NB4 (cell line): Measurements from ENCODE around the gene ACAD11.

Experiments
- DNase-seq: peaks from one replicate; pipeline ENCODE4 v3.0.0; 2010; ENCODE audit warnings: low read depth
- H3K4me3 ChIP-seq: one replicate; pipeline ENCODE4 v1.5.1; 2011; ENCODE audit warnings: mild to moderate bottlenecking, low read depth, low read length, moderate library complexity
- CTCF ChIP-seq: IDR thresholded peaks from one replicate; pipeline ENCODE4 v1.5.1; 2012; ENCODE audit warnings: low read depth, low read length
- MAX ChIP-seq: IDR thresholded peaks from 2 replicates; pipeline ENCODE4 v1.6.1; 2011; ENCODE audit warnings: low read depth, low read length
- MYC ChIP-seq: IDR thresholded peaks from 2 replicates; pipeline ENCODE4 v1.6.1; 2011; ENCODE audit warnings: low read depth, low read length
- POLR2A ChIP-seq: IDR thresholded peaks from 2 replicates; pipeline ENCODE4 v1.6.1; 2011; ENCODE audit warnings: mild to moderate bottlenecking; ENCODE audit not compliant: insufficient read length; ENCODE audit errors: extremely low read depth

The ACAD11 gene, protein sequence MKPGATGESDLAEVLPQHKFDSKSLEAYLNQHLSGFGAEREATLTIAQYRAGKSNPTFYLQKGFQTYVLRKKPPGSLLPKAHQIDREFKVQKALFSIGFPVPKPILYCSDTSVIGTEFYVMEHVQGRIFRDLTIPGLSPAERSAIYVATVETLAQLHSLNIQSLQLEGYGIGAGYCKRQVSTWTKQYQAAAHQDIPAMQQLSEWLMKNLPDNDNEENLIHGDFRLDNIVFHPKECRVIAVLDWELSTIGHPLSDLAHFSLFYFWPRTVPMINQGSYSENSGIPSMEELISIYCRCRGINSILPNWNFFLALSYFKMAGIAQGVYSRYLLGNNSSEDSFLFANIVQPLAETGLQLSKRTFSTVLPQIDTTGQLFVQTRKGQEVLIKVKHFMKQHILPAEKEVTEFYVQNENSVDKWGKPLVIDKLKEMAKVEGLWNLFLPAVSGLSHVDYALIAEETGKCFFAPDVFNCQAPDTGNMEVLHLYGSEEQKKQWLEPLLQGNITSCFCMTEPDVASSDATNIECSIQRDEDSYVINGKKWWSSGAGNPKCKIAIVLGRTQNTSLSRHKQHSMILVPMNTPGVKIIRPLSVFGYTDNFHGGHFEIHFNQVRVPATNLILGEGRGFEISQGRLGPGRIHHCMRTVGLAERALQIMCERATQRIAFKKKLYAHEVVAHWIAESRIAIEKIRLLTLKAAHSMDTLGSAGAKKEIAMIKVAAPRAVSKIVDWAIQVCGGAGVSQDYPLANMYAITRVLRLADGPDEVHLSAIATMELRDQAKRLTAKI

DNA sequence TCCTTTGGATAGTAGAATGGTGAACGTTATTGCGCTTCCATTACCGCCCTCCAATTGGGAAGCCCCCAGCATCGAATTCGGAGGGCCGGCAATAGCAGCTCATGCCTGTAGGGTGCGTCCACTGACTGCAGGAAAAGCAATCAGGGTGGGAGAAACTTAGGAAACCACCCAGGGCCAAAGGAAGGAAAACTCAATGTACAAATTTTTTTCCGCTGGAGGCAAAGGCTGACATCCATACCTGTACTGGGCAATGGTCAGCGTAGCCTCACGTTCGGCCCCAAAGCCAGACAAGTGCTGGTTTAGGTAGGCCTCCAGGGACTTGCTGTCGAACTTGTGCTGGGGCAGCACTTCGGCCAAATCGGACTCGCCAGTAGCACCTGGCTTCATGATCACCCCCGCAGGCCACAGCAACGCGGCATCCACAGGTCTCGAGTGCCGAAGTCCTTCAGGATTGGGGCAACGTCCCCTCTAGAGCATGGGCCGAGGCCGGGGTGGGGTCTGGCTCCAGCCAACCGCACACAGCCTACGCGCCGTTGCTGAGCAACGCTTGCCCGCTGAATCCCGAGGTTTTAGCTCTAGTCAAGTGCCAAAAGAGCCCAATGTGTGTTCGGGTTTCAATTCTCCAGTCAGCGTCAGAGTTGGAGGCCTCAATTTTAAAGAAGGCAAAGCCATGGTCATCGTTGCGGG is at the start of gene ACAD11:
ACAD11 (minus strand) TSS at position 445 of the 687 bp plus-strand sequence; CDS start at position 387, 58 bp downstream.
- H3K4me3 ChIP-seq, result peak within 1 kb of the TSS; percentile 90
- peak; percentile 22; the same call in 1 of the 2 replicates for TF ChIP-seq MYC
- peak; percentile 49 for TF ChIP-seq MAX
- peak; percentile 58 for TF ChIP-seq CTCF
- TF ChIP-seq POLR2A, result no peak
- peak; percentile 69 for DNase-seq

GRCh38 chr3:132703733-132704132 is 44.1 kb upstream of the ACAD11 start:
- H3K4me3 ChIP-seq, result no peak overlapping the region
- TF ChIP-seq CTCF, result no peak
- no peak for TF ChIP-seq POLR2A
- TF ChIP-seq MYC, result no peak
- TF ChIP-seq MAX, result no peak
- no peak for DNase-seq

GRCh38 chr3:132695422-132695821 is 35.8 kb upstream of the ACAD11 start:
- TF ChIP-seq CTCF, result no peak
- TF ChIP-seq MAX, result no peak
- TF ChIP-seq MYC, result no peak
- TF ChIP-seq POLR2A, result no peak
- no peak for DNase-seq
- no peak overlapping the region for H3K4me3 ChIP-seq

DNA sequence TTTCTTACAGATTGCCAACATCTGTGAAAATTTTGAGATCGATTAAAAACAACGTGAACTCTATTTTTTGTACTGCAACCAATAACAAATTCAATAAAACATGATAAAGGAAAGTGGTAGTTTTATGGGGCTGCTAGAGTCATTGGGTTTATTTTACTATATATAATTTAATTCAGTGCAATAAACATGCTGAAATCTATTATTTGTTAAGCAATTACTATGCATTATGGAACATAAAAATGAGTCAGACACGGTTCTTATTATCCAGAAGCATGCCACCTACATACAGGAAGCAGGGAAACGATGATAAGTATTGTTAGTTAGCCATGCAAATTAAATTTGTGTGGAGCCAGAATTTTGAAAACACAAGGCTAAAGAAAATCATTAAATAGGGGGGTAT is 35.4 kb upstream of the ACAD11 start:
- H3K4me3 ChIP-seq, result no peak overlapping the region
- DNase-seq, result no peak

More for the DNA sequence above, 35.4 kb upstream of the ACAD11 start:
- TF ChIP-seq POLR2A (no peak), MAX (no peak), CTCF (no peak), MYC (no peak)
